ENCODE data around the gene SPHK1. TPM values are rescaled to one million over a fixed set of nuclear protein-coding genes. Genes with fewer than 3 reads are reported as not detected.

SPHK1 gene
- total and polyA plus RNA-seq, 2 donors (not counting 3 experiments of a cell fraction or from before 2014, with no cell fraction given) = 85.6 to 97.4 TPM

DNA sequence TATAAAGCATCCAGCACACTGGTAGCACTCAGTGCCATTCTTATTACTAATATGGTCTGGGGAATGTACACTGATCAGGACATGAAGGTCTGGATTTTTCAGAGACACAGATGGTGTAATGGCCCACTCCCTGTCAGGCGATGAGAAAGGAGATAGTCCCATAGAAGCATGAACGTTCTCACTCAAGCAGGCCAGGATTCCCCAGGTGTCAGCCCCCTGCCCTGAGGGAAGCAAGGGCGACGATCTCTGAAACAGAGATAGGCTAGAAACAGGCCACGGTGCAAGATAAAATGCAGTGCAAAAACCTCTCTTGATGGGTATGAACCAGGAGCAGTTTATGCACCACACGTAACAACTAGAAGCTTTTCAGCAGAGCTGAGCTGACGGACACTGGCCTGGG, 41.3 kb upstream of the SPHK1 start:
- TF ChIP-seq EZH2 (IDR thresholded peaks at IDR 0.05; ENCODE audit: borderline replicate concordance, low read depth, low read length, severe bottlenecking) (no peak), MYC (IDR thresholded peaks at IDR 0.05; ENCODE audit: low read depth, low read length) (no peak), POLR2A (IDR thresholded peaks at IDR 0.05; ENCODE audit: low read depth, low read length) (no peak), GATA2 (IDR thresholded peaks at IDR 0.05; ENCODE audit: insufficient read depth, insufficient read length, low read depth, low read length) (no peak), POLR2AphosphoS5 (IDR thresholded peaks at IDR 0.05; ENCODE audit: insufficient read depth, low read depth, low read length) (no peak), JUN (IDR thresholded peaks at IDR 0.05; ENCODE audit: borderline replicate concordance, insufficient read depth, insufficient read length, low read depth) (no peak), FOS (IDR thresholded peaks at IDR 0.05; ENCODE audit: borderline replicate concordance, insufficient read depth, low read length) (no peak)
- TF ChIP-seq, protein P1, sequence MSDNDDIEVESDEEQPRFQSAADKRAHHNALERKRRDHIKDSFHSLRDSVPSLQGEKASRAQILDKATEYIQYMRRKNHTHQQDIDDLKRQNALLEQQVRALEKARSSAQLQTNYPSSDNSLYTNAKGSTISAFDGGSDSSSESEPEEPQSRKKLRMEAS (IDR thresholded peaks at IDR 0.05; ENCODE audit: insufficient read depth, insufficient read length) = no peak
- TF ChIP-seq, protein P2, sequence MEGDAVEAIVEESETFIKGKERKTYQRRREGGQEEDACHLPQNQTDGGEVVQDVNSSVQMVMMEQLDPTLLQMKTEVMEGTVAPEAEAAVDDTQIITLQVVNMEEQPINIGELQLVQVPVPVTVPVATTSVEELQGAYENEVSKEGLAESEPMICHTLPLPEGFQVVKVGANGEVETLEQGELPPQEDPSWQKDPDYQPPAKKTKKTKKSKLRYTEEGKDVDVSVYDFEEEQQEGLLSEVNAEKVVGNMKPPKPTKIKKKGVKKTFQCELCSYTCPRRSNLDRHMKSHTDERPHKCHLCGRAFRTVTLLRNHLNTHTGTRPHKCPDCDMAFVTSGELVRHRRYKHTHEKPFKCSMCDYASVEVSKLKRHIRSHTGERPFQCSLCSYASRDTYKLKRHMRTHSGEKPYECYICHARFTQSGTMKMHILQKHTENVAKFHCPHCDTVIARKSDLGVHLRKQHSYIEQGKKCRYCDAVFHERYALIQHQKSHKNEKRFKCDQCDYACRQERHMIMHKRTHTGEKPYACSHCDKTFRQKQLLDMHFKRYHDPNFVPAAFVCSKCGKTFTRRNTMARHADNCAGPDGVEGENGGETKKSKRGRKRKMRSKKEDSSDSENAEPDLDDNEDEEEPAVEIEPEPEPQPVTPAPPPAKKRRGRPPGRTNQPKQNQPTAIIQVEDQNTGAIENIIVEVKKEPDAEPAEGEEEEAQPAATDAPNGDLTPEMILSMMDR (IDR thresholded peaks at IDR 0.05; ENCODE audit: extremely low read depth in 1 of 2, insufficient read depth in 1 of 2, low read depth in 1 of 2, low read length in 2 of 2) = no peak
- no peak for DNase-seq (ENCODE audit: low read depth, low spot score)
- no peak overlapping the region for H3K4me3 ChIP-seq (replicated peaks in 1 of 3; ENCODE audit: insufficient read depth in 1 of 3, low read depth in 1 of 3, low read length in 3 of 3)
- no peak overlapping the region for H2AFZ ChIP-seq (ENCODE audit: low read depth, low read length)
- no peaks in the 10 kb centered on the region for H3K9me1 ChIP-seq (replicated peaks; ENCODE audit: control insufficient read depth, extremely low read depth, insufficient read depth, low read length)
- no peaks in the 10 kb centered on the region for H3K4me1 ChIP-seq (ENCODE audit: control insufficient read depth, extremely low read depth, insufficient read depth, low read length)
- no peak for FAIRE-seq
- POLR2A ChIA-PET = no interaction called here
- H4K20me1 ChIP-seq (replicated peaks; ENCODE audit: control insufficient read depth, extremely low read depth, insufficient read depth, low read length) = no peaks in the 10 kb centered on the region
- no peak overlapping the region for H3K27ac ChIP-seq (ENCODE audit: insufficient read depth, low read depth, low read length)
- dilution Hi-C loops (cut with MboI; ENCODE audit: extremely low pct_ligation_motif_present, low sequenced_read_pairs) = no loop called here
- peaks cover 9 to 27% of the 10 kb centered on the region in 2 experiments for H3K36me3 ChIP-seq (ENCODE audit: control insufficient read depth in 2 of 2, extremely low read depth in 1 of 2, insufficient read depth in 2 of 2, low read length in 2 of 2)
- no peak overlapping the region for H3K4me2 ChIP-seq (ENCODE audit: insufficient read depth, low read length)
- no peaks in the 10 kb centered on the region for H3K9me3 ChIP-seq (replicated peaks; ENCODE audit: control insufficient read depth, insufficient read depth, low read length)
- H3K27me3 ChIP-seq (ENCODE audit: control insufficient read depth in 2 of 2, insufficient read depth in 2 of 2, low read length in 2 of 2) = no peaks in the 10 kb centered on the region
- CTCF ChIA-PET = no interaction called here
- no TSS peak for BruUV-seq (replicated peaks)
- H3K9ac ChIP-seq (replicated peaks; ENCODE audit: extremely low read depth, insufficient read depth, low read length) = no peak overlapping the region
- peaks cover 3% of the 10 kb centered on the region for H3K79me2 ChIP-seq (ENCODE audit: control insufficient read depth, insufficient read depth, low read length)
- intact Hi-C loops (cut with micrococcal nuclease) = no loop called here

All from endothelial cell of umbilical vein (primary cell).